NCI-H446 treated with DMSO at 0.1 percent for 48 hours (cell line): ENCODE data around the gene KIF1B.
"Not testable (repeated sequence)": the region's sequence is repeated elsewhere in the genome, so short reads cannot be mapped to it uniquely, and the experiment has no call there.

Experiments used
- DNase-seq: peaks from one replicate; lab custom pipeline; 2025; lab: John Stamatoyannopoulos, UW

Gene KIF1B

GRCh38 chr1:10192263-10192662 is 18.1 kb upstream of the KIF1B start:
- DNase-seq: no peak

- DNase-seq: no peak
Measured at GRCh38 chr1:10193288-10193687, 17.1 kb upstream of the KIF1B start.

GRCh38 chr1:10195570-10195969 is 14.8 kb upstream of the KIF1B start:
- no peak for DNase-seq

- DNase-seq: peak; percentile 70
Measured at GRCh38 chr1:10196976-10197375, 13.4 kb upstream of the KIF1B start.

- DNase-seq: no peak
Measured at GRCh38 chr1:10200620-10201019, 9.8 kb upstream of the KIF1B start.

GRCh38 chr1:10204003-10204642 is 6.2 kb upstream of the KIF1B start:
- no peak for DNase-seq

- not testable (repeated sequence) for DNase-seq
Measured at GRCh38 chr1:10205206-10205605, 5.2 kb upstream of the KIF1B start.

GRCh38 chr1:10207810-10208209 is 2.6 kb upstream of the KIF1B start:
- no peak for DNase-seq

GRCh38 chr1:10208537-10208936 is 1.8 kb upstream of the KIF1B start:
- no peak for DNase-seq

- DNase-seq: no peak
Measured at GRCh38 chr1:10209590-10209904, 823 bp upstream of the KIF1B start.

- peak; percentile 79 for DNase-seq
Measured at GRCh38 chr1:10210841-10211804, 753 bp downstream of the KIF1B start.

- no peak for DNase-seq
Measured at GRCh38 chr1:10211805-10212410, 1.5 kb downstream of the KIF1B start.

GRCh38 chr1:10212476-10212875 is 2.1 kb downstream of the KIF1B start:
- DNase-seq: no peak

GRCh38 chr1:10213186-10213705 is 2.9 kb downstream of the KIF1B start:
- DNase-seq: no peak

GRCh38 chr1:10216090-10216749 is 5.8 kb downstream of the KIF1B start:
- no peak for DNase-seq

- no peak for DNase-seq
Measured at GRCh38 chr1:10217748-10218441, 7.5 kb downstream of the KIF1B start.

GRCh38 chr1:10220200-10220599 is 9.8 kb downstream of the KIF1B start:
- no peak for DNase-seq

- not testable (repeated sequence) for DNase-seq
Measured at GRCh38 chr1:10220657-10221056, 10.3 kb downstream of the KIF1B start.

- DNase-seq: no peak
Measured at GRCh38 chr1:10225573-10225972, 15.2 kb downstream of the KIF1B start.

- DNase-seq: no peak
Measured at GRCh38 chr1:10228528-10228927, 18.2 kb downstream of the KIF1B start.

GRCh38 chr1:10229903-10230302 is 19.5 kb downstream of the KIF1B start:
- DNase-seq: no peak

GRCh38 chr1:10232163-10232562 is 21.8 kb downstream of the KIF1B start:
- no peak for DNase-seq
